K562 (cell line): Measurements from ENCODE around the gene CREB3L1. TPM values are rescaled to one million over a fixed set of nuclear protein-coding genes. Genes with fewer than 3 reads are reported as not detected.

Source experiments
- FOXM1 ChIP-seq, 2 experiments: fragments of 450-650 bp in 1 of 2; sonication (generic) in 1 of 2; formaldehyde crosslinking in 1 of 2; IDR thresholded peaks; 2 replicates each; pipeline versions ENCODE4 v1.6.1 to v1.9.0; 2017 to 2022; ENCODE audit warnings: low read depth in 2 of 2, mild to moderate bottlenecking in 2 of 2, missing genetic modification reagents in 1 of 2, moderate library complexity in 1 of 2
- KAT8 ChIP-seq: fragments of 450-650 bp; IDR thresholded peaks from 2 replicates; pipeline ENCODE4 v1.6.1; 2016; ENCODE audit warnings: low read depth, mild to moderate bottlenecking
- PHF8 ChIP-seq: fragments of 200-600 bp; sonication (generic); IDR thresholded peaks from 2 replicates; pipeline ENCODE4 v1.6.1; 2012; ENCODE audit warnings: mixed run types, mild to moderate bottlenecking, inconsistent platforms, low read length, moderate library complexity, borderline replicate concordance
- RNF219 ChIP-seq: fragments of 250-450 bp; sonication (Bioruptor Pico); IDR thresholded peaks from 2 replicates; pipeline ENCODE4 v1.5.0; 2022; ENCODE audit warnings: mild to moderate bottlenecking
- TAF9B ChIP-seq: fragments of 450-650 bp; IDR thresholded peaks from 2 replicates; pipeline ENCODE4 v1.6.1; 2018; ENCODE audit warnings: mild to moderate bottlenecking; ENCODE audit not compliant: partially characterized antibody
- ZBTB40 ChIP-seq, 2 experiments: fragments of 450-650 bp in 1 of 2; sonication (generic) in 1 of 2; formaldehyde crosslinking in 1 of 2; IDR thresholded peaks; 2 replicates each; pipeline versions ENCODE4 v1.7.1 to v1.9.0; 2016 to 2022; ENCODE audit warnings: inconsistent platforms in 1 of 2, mild to moderate bottlenecking in 1 of 2, missing genetic modification reagents in 1 of 2
- ZBTB49 ChIP-seq: sonication (generic); formaldehyde crosslinking; IDR thresholded peaks from 2 replicates; pipeline ENCODE4 v1.8.0; 2022; ENCODE audit warnings: missing genetic modification reagents, mild to moderate bottlenecking, borderline replicate concordance
- ZNF444 ChIP-seq: fragments of 250-450 bp; sonication (Bioruptor Pico); IDR thresholded peaks from 2 replicates; pipeline ENCODE4 v1.4.0; 2020; ENCODE audit warnings: mild to moderate bottlenecking, moderate library complexity
- polyA plus RNA-seq, 8 experiments: library from polyadenylated mRNA; depleted of rRNA in 4 of 8; stranded (reverse) in 5 of 8; unstranded in 3 of 8; fragments of >200 nt; fragmentation: Nextera tagmentation in 2 of 8; fragmentation: Illumina TruSeq in 1 of 8; extraction: Ambion mirVana in 2 of 8; extraction: Trizol in 1 of 8; gene quantifications; 2 replicates each; pipeline versions ENCODE4 v1.2.1 to v1.2.3, GENCODE V29; 2011 to 2014; ENCODE audit warnings: inconsistent platforms in 1 of 8, missing spikeins in 1 of 8
- total RNA-seq, 7 experiments: library from RNA; depleted of rRNA in 6 of 7; stranded (reverse); fragments of >200 nt in 6 of 7; fragmentation: Illumina TruSeq in 2 of 7; extraction: Trizol in 2 of 7; gene quantifications; 2 replicates each; pipeline versions ENCODE4 v1.2.1 to v1.2.3, GENCODE V29; 2011 to 2021; ENCODE audit warnings: low replicate concordance in 1 of 7

Gene CREB3L1
- total and polyA plus RNA-seq, 9 of the 15 experiments (the other 6 are each of a cell fraction or from before 2014, with no cell fraction given): 1.2 to 27.6 (median 3.7) TPM

GRCh38 chr11:46294365-46295309 lies 17.2 kb downstream of the CREB3L1 start (continued):
- TF ChIP-seq ZBTB40 (IDR thresholded peaks at IDR 0.05) (no peak), ZBTB40 (CRISPR knock-in tag; IDR thresholded peaks at IDR 0.05) (no peak), FOXM1 (IDR thresholded peaks at IDR 0.05; ENCODE audit: low read depth) (no peak), FOXM1 (CRISPR knock-in tag; IDR thresholded peaks at IDR 0.05; ENCODE audit: low read depth) (0 out of 2 replicates have a peak, but pooled peaks have one; percentile 18), RNF219 (CRISPR knock-in tag) (no peak), ZBTB49 (CRISPR knock-in tag) (no peak), KAT8 (no peak), PHF8 (no peak), ZNF444 (CRISPR knock-in tag) (no peak), TAF9B (peak; percentile 16)
